Germinal center (tissue), 1 donor: ENCODE measurements around the gene LRRK2.
A peak's percentile ranks its signal among the peaks of the same experiment; 100 is the strongest.
"Not testable (repeated sequence)": the region's sequence is repeated elsewhere in the genome, so short reads cannot be mapped to it uniquely, and the experiment has no call there.

Experiments used
- DNase-seq: peaks from one replicate; pipeline ENCODE4 v3.0.0; 2012; ENCODE audit warnings: mixed read lengths, low spot score

LRRK2 gene

GRCh38 chr12:40315375-40315774, 90.6 kb downstream of the LRRK2 start:
- no peak for DNase-seq

- DNase-seq = no peak
These were observed 99.5 kb downstream of the LRRK2 start for GRCh38 chr12:40324261-40324660.

DNA sequence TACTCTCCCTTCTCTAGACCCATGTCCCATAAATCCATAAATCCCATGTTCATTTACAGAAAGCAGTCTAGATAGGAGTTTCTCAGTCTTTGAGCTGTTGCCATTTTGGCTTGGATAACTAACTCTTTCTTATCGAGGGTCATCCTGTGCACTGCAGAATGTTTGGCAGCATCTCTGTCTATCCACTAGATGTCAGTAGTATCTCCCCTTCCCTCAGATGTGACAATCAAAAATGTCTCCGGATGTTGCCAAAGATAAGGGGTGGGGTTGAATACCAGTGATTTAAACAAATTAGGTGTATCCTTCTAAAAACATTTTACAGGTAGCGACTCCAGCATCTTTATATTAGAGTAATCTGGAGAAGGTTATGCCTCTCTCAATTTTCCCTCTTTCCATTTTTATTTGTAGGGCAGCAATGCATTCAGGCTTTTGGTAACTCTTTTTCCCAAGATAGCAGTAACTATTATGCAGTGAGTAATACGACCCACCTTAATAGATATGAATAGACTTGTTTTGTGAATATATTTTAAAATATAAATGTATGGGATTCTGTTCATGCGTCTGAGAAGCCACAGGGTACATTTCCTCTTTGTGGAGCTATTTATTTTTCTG, 100.7 kb downstream of the LRRK2 start:
- DNase-seq = peak; percentile 51

DNA sequence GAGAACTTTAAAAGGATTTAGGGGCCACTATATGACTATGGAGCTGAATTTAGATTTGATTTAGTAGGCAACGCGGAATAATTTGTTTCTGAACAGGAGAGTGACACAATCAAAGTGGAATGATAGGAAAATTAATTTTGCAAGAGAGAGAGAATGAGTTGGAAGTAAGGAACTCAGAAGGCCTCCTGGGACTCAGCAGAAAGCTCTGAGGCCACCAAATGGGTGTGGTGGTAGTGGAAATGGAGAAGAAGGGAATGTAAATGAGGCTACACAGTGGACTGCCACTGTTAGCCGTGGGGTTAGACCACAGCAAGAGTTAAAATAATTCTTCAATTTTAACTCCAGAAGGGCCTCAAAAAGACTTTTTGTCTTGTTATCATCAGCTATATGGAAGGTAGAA, 102.7 kb downstream of the LRRK2 start:
- no peak for DNase-seq

DNA sequence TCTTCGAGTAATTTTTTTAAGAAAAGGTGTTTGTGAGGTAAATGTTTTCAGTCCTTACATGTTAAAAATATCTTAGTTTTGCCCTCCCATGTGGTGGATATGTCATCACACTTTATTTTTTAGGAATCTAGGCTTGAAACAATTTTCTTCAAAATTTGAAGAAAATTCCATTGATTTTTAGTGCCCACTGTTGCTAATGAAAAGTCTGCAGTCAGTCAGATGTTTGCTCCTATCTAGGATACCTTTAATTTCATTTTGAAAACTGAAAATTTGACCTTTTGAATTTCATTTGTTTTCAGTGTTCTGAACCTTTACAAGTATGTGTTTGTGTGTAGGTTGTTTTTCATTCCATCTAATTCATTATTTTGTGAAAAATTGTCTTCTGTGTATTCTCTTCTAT, 105.4 kb downstream of the LRRK2 start:
- no peak for DNase-seq

DNA sequence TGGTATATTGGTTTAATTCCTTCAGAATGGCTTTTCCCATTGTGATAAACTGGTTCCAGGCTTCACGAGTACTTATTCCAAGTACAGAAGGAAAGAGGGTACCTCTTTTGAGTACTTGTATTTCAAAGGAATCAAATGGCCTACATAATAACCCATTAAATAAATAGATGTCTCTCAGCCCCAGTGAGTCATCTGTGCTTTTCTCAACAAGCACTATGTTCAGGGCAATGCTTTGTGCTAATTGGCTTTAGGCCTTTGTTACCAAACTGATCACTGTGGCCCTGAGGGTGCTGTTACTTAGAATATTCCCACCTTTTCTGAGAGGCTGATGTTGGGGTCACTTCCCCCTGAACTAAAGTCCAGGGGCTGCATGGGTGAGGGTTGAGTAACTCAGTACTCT, 107.1 kb downstream of the LRRK2 start:
- no peak for DNase-seq

GRCh38 chr12:40335991-40336390, 111.2 kb downstream of the LRRK2 start:
- no peak for DNase-seq

DNA sequence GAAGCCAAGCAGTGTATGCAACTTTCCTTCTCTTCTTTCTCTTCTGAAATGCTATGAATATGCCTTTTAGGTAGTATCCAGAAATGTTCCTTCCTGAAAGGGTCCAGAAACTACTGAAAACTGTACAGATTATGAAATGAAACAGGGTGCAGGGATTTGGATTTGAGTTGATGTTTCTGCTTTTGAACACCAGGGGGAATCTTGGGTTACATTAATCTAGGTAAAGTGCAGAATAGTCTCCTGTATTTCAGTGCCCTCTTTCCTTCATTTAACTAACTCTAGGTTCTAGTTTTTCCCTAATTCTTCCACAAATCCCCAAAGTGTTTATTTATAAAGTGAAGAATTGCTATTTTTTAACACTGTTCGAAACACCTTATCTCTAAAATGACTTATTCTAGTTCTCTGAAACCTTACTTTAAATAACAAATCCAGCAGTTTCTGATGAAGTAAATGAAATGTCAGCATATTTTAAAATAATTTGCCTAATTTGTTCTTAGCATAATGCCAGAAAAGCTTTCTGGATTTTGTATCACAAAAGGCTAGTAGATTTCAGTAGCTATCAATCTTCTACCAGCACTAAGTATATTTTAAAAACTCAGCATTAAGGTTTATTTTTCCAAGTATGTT, 111.9 kb downstream of the LRRK2 start:
- DNase-seq = peak; percentile 36

GRCh38 chr12:40338071-40338470, 113.3 kb downstream of the LRRK2 start:
- DNase-seq = no peak

DNA sequence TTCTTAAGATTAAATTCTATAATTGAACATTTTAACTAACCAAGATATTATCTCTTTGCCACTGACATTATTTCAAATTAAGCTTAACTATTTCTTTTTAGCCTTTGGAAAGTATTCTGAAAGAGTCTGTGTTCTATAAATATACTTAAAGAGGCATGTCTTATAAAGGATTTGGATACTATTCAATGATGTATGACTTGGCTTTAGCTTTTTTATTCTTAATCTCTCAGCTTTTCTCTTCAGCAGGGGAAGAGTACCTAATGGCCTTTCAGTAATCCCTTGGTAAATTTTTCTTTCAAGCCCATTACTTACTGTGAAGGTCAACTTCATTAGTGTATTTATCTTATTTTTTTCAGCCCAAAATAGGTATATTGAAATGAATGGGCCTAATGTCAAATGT, 113.8 kb downstream of the LRRK2 start:
- DNase-seq = no peak

GRCh38 chr12:40342010-40342409, 117.2 kb downstream of the LRRK2 start:
- DNase-seq = no peak

- DNase-seq = no peak
These were observed 118.3 kb downstream of the LRRK2 start for GRCh38 chr12:40343124-40343523.

- DNase-seq = no peak
These were observed 119.5 kb downstream of the LRRK2 start for GRCh38 chr12:40344312-40344711.

DNA sequence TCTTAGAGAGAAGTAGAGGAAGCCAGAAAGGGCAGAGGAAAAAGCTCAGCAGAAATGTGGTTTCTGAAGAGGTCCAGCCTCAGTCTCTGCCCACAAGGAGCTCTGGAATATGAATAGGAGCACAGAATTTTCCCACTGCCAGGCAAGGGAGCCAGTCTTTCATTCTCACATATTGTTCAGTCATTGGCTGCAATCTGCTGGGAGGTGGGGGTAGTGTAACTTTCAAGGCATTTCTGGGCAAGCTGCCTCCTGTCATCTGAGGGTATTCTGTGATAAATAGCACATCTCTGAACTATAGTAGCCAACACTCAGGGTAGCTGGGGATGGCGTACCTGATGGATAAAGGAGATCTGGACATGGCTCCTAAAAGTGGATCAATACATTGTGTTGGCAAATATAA, 127.2 kb downstream of the LRRK2 start:
- DNase-seq = no peak

DNA sequence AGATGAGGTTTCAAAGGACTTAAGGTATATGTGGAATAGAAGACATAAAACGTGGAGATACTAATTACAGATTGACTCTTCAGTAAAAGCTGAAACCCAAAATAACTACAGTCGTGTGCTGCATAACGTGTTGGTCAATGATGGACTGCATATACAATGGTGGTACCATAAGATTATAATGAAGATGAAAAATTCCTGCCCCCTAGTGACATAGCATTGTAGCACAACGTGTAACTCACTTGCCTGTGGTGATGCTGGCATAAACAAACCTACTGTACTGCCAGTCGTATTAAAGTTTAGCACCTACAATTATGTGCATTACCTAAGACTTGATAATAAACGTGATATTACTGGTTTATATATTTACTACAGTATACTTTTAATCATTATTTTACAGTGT, 150.3 kb downstream of the LRRK2 start:
- no peak for DNase-seq

- no peak for DNase-seq
These were observed 151.9 kb downstream of the LRRK2 start for GRCh38 chr12:40376533-40377267.

- no peak for DNase-seq
These were observed 153.9 kb downstream of the LRRK2 start for GRCh38 chr12:40378691-40379090.

GRCh38 chr12:40382217-40382616, 157.4 kb downstream of the LRRK2 start:
- no peak for DNase-seq

DNA sequence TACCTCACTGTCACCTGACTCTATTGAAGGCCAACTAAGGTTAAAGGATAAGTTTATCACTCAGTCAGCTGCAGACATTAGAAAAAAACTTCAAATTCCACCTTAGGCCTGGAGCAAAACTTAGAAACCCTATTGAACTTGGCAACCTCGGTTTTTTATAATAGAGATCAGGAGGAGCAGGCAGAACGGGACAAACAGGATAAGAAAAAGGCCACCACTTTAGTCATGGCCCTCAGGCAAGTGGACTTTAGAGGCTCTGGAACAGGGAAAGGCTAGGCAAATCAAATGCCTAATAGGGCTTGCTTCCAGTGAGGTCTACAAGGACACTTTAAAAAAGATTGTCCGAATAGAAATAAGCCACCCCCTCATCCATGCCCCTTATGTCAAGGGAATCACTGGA, 162.5 kb downstream of the LRRK2 start:
- not testable (repeated sequence) for DNase-seq

DNA sequence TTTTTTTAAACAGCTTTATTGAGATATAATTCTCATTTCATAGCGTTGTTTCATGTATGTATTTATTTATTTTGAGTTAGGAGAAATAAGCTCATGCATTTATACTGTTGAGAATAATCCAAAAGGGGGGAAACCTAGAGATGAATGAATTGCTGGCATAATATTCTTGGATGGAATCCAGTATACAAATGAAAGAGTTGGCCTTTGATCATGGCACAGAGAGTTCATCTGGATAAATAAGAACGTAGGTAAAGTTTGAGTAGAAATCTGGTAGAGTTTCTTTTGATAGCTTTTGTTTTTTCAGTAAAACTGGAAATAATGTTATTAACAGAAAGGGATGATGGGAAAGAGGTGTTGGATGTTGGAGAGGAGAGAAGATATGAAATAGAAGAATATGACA, 166.2 kb downstream of the LRRK2 start:
- no peak for DNase-seq

DNA sequence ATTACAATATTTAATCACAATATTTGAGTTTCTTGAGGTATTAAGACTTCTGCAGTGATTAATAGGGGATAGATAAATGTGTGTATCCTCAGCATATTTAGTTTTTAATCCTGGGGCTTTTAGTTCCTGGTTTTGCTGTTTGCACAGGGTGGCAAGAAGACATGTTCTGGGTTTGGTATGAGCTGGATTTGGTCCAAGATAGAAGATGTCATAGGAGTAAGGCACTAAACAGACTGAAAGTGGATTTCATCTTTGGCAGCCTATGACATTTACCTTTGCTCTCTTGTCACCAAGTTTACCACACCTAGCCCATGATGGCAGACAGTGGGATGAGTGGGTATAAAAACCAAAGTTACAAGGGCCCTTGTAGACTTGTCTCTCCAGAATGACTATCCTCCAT, 168.2 kb downstream of the LRRK2 start:
- no peak for DNase-seq

DNA sequence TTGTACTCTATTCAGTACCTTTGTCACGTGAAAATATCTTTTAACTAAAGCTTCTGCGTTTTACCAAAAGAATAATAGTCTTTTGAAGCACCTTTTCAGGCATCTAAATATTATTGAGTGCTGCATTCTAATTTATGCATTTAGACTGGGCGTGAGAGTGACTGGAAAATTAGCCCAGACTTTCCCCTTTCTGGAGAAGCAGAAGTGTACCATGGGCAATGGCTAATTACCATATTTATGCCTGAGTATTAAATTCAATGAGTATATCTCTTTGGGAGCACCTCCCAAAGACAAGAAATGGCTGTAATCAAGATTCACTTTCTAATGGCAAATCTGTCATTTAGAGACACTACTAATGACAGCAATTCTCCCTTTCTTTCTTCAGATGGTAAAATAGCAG, 174.9 kb downstream of the LRRK2 start:
- DNase-seq = no peak

- no peak for DNase-seq
These were observed 180.6 kb downstream of the LRRK2 start for GRCh38 chr12:40405419-40405818.
